Activated T-helper 1 cell treated with anti-CD3 and anti-CD28 coated beads, Interleukin-12 subunit alpha, Interleukin-12 subunit beta, Interleukin-2, Interleukin-4 antibody, amounts not matched to agents 30 ng/mL and 10 ng/mL and 1 ng/mL, durations not matched to agents 14 hours and 24 hours and 36 hours (primary cell): ENCODE results near the gene JCAD. TPM values are rescaled to one million over a fixed set of nuclear protein-coding genes. Genes with fewer than 3 reads are reported as not detected.

Experiments used
- DNase-seq: peaks from one replicate; pipeline ENCODE4 v3.0.0; 2021; ENCODE audit warnings: low spot score
- H3K27ac Mint-ChIP-seq: one replicate; pipeline ENCODE4 v1.8.0; 2021; ENCODE audit warnings: mild to moderate bottlenecking, mixed read lengths
- H3K27me3 Mint-ChIP-seq: one replicate; pipeline ENCODE4 v1.8.0; 2022; ENCODE audit warnings: mild to moderate bottlenecking, moderate library complexity, mixed read lengths; ENCODE audit not compliant: insufficient read depth
- H3K36me3 Mint-ChIP-seq: one replicate; pipeline ENCODE4 v1.8.0; 2021; ENCODE audit warnings: low read depth, mixed read lengths
- H3K4me1 Mint-ChIP-seq: one replicate; pipeline ENCODE4 v1.8.0; 2021; ENCODE audit warnings: low read depth, mixed read lengths
- H3K4me3 Mint-ChIP-seq: one replicate; pipeline ENCODE4 v1.8.0; 2021; ENCODE audit warnings: mild to moderate bottlenecking, moderate library complexity, mixed read lengths
- H3K9me3 Mint-ChIP-seq: one replicate; pipeline ENCODE4 v1.8.0; 2021; ENCODE audit warnings: mixed read lengths
- intact Hi-C: fragments of 100-400 bp; cut with micrococcal nuclease; formaldehyde crosslinking; loops from one replicate; pipeline ENCODE4 v1.15.1; 2024
- total RNA-seq: library from RNA; stranded (reverse); gene quantifications from 2 replicates; pipeline ENCODE4 v1.2.3, GENCODE V29; 2022

Gene JCAD
- total RNA-seq, 1 donor from 2014 or later = 0.31 TPM

- DNase-seq = no peak
- H3K9me3 Mint-ChIP-seq = no peaks in the 10 kb centered on the region
- peaks cover 41% of the 10 kb centered on the region for H3K27me3 Mint-ChIP-seq
- intact Hi-C loops = no loop called here
- no peak overlapping the region for H3K4me3 Mint-ChIP-seq
- H3K4me1 Mint-ChIP-seq = peaks cover 23% of the 10 kb centered on the region
- no peak overlapping the region for H3K27ac Mint-ChIP-seq
- H3K36me3 Mint-ChIP-seq = peaks cover 4% of the 10 kb centered on the region
Observed at GRCh38 chr10:30051220-30051619, 8.2 kb downstream of the JCAD start.

DNA sequence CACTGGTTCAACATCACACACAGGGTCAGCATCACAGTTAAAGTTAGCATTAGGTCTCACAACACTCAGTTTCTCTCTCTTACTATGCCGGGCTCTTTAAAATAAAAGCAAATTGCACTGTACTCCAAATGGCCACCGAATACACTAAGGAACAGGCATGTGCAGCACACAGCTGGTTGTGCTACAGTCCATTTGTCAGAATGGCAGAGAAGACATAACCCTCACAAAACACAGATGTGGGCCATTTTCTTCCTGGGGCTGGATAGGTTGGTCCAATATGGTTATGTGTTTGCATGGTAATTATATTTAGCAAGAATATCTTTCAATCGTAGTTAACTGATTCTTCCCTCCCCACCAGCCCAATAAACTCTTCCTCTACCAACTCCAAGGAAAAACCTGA is 9.0 kb downstream of the JCAD start:
- Mint-ChIP-seq H3K27me3 (peaks cover 39% of the 10 kb centered on the region), H3K9me3 (no peaks in the 10 kb centered on the region), H3K27ac (no peak overlapping the region), H3K4me3 (no peak overlapping the region), H3K4me1 (peaks cover 23% of the 10 kb centered on the region), H3K36me3 (peaks cover 4% of the 10 kb centered on the region)
- intact Hi-C loops = no loop called here
- DNase-seq = no peak

DNA sequence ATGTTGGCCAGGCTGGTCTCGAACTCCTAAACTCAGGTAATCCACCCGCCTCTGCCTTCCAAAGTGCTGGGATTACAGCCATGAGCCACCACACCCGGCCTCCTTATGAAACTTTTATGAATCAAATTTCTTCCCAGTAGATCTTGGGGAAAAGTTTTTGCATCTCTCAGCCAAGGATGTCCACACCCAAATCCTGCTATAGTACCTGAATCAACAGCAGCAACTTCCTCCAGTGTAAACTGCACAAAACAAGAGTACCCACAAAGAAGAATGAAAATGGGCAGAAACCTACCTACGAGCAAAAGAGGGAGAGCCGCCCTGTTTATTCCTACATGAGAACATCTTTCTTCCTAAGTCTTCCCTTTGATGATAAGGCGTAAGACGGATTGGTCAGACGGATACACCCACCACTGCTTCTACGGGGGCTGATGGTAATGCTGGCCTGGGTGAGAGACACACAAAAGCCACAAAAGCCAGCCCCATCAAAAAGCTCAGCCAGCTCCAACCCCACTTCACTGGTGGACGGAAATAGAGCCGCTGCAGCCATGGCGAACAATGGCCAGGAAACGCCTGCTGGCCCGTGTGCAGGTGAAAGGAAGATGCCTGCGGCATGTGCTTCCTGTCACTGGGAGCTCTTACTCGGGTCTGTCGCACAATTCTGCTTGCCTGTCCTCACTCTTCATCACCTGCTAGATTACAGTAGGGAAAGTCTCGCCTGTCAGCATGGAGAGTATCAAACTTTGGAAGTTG is 10.4 kb downstream of the JCAD start:
- peak overlapping the region; percentile 41 for H3K4me3 Mint-ChIP-seq
- peaks cover 42% of the 10 kb centered on the region for H3K27me3 Mint-ChIP-seq
- H3K27ac Mint-ChIP-seq = no peak overlapping the region

GRCh38 chr10:30047924-30048531 is 11.4 kb downstream of the JCAD start:
- intact Hi-C loops = loop anchor here (2.0 to 5.0 kb wide), 2 partner anchors 21 to 51 kb away; no protein-coding TSS in a partner anchor
- Mint-ChIP-seq H3K9me3 (no peaks in the 10 kb centered on the region), H3K36me3 (peaks cover 4% of the 10 kb centered on the region), H3K4me3 (peak overlapping the region; percentile 63), H3K27me3 (peaks cover 43% of the 10 kb centered on the region), H3K4me1 (peaks cover 23% of the 10 kb centered on the region), H3K27ac (no peak overlapping the region)
- DNase-seq = peak; percentile 18

More for the DNA sequence above, 10.4 kb downstream of the JCAD start:
- no peaks in the 10 kb centered on the region for H3K9me3 Mint-ChIP-seq
- peaks cover 23% of the 10 kb centered on the region for H3K4me1 Mint-ChIP-seq
- peaks cover 4% of the 10 kb centered on the region for H3K36me3 Mint-ChIP-seq
- no peak for DNase-seq
- intact Hi-C loops = loop anchor here (2.0 to 5.0 kb wide), 2 partner anchors 22 to 52 kb away; no protein-coding TSS in a partner anchor

GRCh38 chr10:30047430-30047829 is 12.0 kb downstream of the JCAD start:
- peaks cover 23% of the 10 kb centered on the region for H3K4me1 Mint-ChIP-seq
- intact Hi-C loops = loop anchor here (5.0 kb wide), 1 partner anchor 50 kb away; no protein-coding TSS in a partner anchor
- no peak overlapping the region for H3K4me3 Mint-ChIP-seq
- DNase-seq = no peak
- H3K27ac Mint-ChIP-seq = no peak overlapping the region
- peaks cover 39% of the 10 kb centered on the region for H3K27me3 Mint-ChIP-seq
- no peaks in the 10 kb centered on the region for H3K9me3 Mint-ChIP-seq
- H3K36me3 Mint-ChIP-seq = peaks cover 4% of the 10 kb centered on the region

GRCh38 chr10:30046476-30046875 is 12.9 kb downstream of the JCAD start:
- Mint-ChIP-seq H3K9me3 (no peaks in the 10 kb centered on the region), H3K36me3 (peaks cover 4% of the 10 kb centered on the region), H3K27ac (no peak overlapping the region), H3K4me1 (peaks cover 23% of the 10 kb centered on the region), H3K4me3 (no peak overlapping the region), H3K27me3 (peaks cover 31% of the 10 kb centered on the region)
- intact Hi-C loops = loop anchor here (5.0 kb wide), 1 partner anchor 49 kb away; no protein-coding TSS in a partner anchor
- DNase-seq = no peak

DNA sequence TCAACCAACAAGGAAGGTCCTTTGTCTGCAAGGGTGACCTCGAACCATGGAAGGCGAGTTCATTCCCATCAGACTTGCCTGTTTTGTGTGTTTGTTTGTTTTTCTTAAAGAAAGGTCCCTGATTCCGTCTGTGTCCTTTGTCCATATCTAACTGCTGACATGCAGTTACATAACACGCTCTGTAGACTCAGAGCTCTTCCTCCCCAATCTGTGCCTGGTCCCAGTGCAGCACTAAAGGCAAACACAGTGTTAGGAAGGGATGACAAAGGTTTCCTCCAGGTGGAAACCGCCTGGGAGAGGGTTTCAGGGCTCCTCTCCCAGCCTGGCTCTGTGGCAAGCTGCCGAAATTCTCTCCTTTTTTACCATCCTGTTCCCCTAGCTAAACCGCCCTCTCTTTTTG is 13.4 kb downstream of the JCAD start:
- Mint-ChIP-seq H3K27ac (no peak overlapping the region), H3K27me3 (peaks cover 30% of the 10 kb centered on the region), H3K4me1 (peaks cover 23% of the 10 kb centered on the region), H3K36me3 (peaks cover 4% of the 10 kb centered on the region), H3K4me3 (no peak overlapping the region), H3K9me3 (no peaks in the 10 kb centered on the region)
- intact Hi-C loops = loop anchor here (5.0 kb wide), 1 partner anchor 49 kb away; no protein-coding TSS in a partner anchor
- no peak for DNase-seq

DNA sequence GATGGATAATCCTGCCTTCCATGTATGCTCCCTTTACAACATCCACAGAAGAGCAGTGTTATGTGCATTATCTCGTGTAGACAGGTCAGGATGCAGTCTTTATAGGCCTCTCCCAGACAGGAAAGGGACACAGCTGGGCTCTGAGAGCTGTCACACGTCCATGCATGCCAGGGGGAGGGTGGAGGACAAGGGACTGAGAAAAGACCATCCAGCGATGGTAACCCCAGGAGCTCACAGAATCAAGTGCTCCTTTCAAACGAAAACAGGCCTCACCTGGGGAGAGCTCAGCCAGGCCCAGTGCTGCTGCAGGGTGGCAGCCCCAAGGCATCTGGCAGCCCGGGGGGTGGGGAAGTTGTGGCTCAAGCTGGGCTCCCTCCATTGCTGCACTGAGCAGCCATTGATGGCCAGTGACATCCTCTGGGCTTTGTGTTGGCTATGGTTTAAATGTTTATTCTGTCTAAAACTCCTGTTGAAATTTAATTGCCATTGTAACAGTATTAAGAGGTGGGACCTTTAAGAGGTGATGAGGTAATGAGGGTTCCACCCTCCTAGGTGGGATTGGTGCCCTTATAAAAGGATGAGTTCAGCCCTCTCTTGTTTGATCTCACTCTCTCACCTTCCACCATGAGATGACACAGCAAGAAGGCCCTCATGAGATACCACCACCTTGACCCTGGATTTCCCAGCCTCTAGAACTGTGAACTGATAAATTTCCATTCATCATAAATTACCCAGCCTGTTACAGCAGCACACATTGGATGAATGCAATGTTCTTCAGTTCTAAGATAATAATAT is 15.7 kb downstream of the JCAD start:
- H3K4me1 Mint-ChIP-seq = peaks cover 11% of the 10 kb centered on the region

GRCh38 chr10:30042820-30043219 is 16.6 kb downstream of the JCAD start:
- Mint-ChIP-seq H3K27me3 (peaks cover 35% of the 10 kb centered on the region), H3K27ac (no peak overlapping the region), H3K4me3 (no peak overlapping the region), H3K36me3 (no peaks in the 10 kb centered on the region), H3K9me3 (no peaks in the 10 kb centered on the region), H3K4me1 (peaks cover 4% of the 10 kb centered on the region)
- DNase-seq = no peak
- intact Hi-C loops = no loop called here

More for the DNA sequence above, 15.7 kb downstream of the JCAD start:
- intact Hi-C loops = no loop called here
- no peak overlapping the region for H3K27ac Mint-ChIP-seq
- H3K9me3 Mint-ChIP-seq = no peaks in the 10 kb centered on the region
- H3K4me3 Mint-ChIP-seq = no peak overlapping the region
- H3K27me3 Mint-ChIP-seq = peaks cover 29% of the 10 kb centered on the region
- H3K36me3 Mint-ChIP-seq = peaks cover 4% of the 10 kb centered on the region
- no peak for DNase-seq

- no peaks in the 10 kb centered on the region for H3K36me3 Mint-ChIP-seq
- no peak for DNase-seq
- no peak overlapping the region for H3K4me3 Mint-ChIP-seq
- intact Hi-C loops = no loop called here
- no peaks in the 10 kb centered on the region for H3K4me1 Mint-ChIP-seq
- H3K9me3 Mint-ChIP-seq = no peaks in the 10 kb centered on the region
- H3K27me3 Mint-ChIP-seq = peaks cover 43% of the 10 kb centered on the region
- no peak overlapping the region for H3K27ac Mint-ChIP-seq
Observed at GRCh38 chr10:30041196-30042105, 17.9 kb downstream of the JCAD start.

DNA sequence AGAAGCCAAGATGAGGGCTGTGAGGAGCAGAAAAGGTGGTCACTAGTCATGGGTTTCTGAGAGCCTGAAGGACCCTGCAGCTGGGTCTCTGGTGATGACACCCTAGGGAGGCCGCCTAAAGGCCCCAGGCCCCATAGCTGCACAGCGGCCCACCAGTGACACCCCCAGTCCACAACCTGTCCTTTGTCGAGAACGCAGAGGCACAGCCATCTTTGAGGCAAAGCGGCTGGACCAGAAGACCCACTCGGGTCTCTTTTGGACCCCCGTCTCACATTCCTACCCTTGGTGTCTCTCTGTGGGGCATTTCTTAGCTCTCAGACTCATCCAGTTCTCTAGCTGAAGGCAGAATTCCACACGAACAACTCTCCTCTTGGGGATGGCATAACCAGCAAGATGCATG is 18.8 kb downstream of the JCAD start:
- no peaks in the 10 kb centered on the region for H3K36me3 Mint-ChIP-seq
- no peak for DNase-seq

DNA sequence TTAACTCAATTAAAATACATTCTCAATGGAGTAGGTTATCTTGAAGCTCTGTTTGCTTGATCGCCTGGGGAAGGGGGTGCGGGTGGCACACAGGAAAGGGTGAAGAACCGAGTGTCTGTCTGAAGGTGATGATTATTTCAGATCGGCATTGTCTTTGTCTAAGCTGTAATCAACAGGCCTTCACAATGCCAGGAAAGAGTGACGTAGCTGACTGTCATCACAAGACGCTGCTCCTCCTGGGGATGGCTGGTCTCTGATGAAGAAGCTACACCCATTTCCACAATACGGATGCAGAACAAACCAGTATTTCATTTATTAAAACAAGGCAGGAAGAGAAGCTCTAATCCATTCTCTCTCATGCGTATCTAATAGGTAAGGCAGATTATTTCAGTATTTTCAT is 19.4 kb downstream of the JCAD start:
- H3K27ac Mint-ChIP-seq = no peak overlapping the region
- H3K4me3 Mint-ChIP-seq = no peak overlapping the region

More for the DNA sequence above, 18.8 kb downstream of the JCAD start:
- Mint-ChIP-seq H3K4me1 (no peaks in the 10 kb centered on the region), H3K4me3 (no peak overlapping the region), H3K27me3 (peaks cover 42% of the 10 kb centered on the region), H3K9me3 (no peaks in the 10 kb centered on the region), H3K27ac (no peak overlapping the region)
- intact Hi-C loops = no loop called here

More for the DNA sequence above, 19.4 kb downstream of the JCAD start:
- peaks cover 2% of the 10 kb centered on the region for H3K4me1 Mint-ChIP-seq
- intact Hi-C loops = no loop called here
- DNase-seq = no peak
- no peaks in the 10 kb centered on the region for H3K9me3 Mint-ChIP-seq
- H3K36me3 Mint-ChIP-seq = no peaks in the 10 kb centered on the region
- H3K27me3 Mint-ChIP-seq = peaks cover 45% of the 10 kb centered on the region
